ENCODE data around the gene TMEM243. TPM values are rescaled to one million over a fixed set of nuclear protein-coding genes. Genes with fewer than 3 reads are reported as not detected.
A peak's percentile ranks its signal among the peaks of the same experiment; 100 is the strongest.

TMEM243 gene
- total RNA-seq, 1 experiment from 2014 or later, result 158 TPM

GRCh38 chr7:87173471-87173870, 46.1 kb downstream of the TMEM243 start:
- Histone ChIP-seq H3K9ac (ENCODE audit: low read length) (no peak overlapping the region), H3K4me1 (ENCODE audit: low read length) (no peaks in the 10 kb centered on the region), H3K4me2 (ENCODE audit: low read depth, low read length, poor library complexity, severe bottlenecking) (no peak overlapping the region), H3K4me3 (ENCODE audit: low read length) (no peak overlapping the region), H4K20me1 (ENCODE audit: insufficient read depth, low read depth, low read length) (no peaks in the 10 kb centered on the region), H2AFZ (ENCODE audit: low read length) (no peak overlapping the region), H3K9me3 (ENCODE audit: low read length) (no peaks in the 10 kb centered on the region), H3K27me3 (ENCODE audit: low read length) (no peaks in the 10 kb centered on the region), H3K9me2 (replicated peaks; ENCODE audit: insufficient read depth, low read length) (no peaks in the 10 kb centered on the region; the same call in 1 of the 2 replicates), H3K36me3 (ENCODE audit: insufficient read depth, low read length) (peaks cover 93% of the 10 kb centered on the region), H3K79me2 (ENCODE audit: low read length) (peaks cover 88% of the 10 kb centered on the region), H3K27ac (ENCODE audit: low read length) (no peak overlapping the region)
- no peak for DNase-seq

DNA sequence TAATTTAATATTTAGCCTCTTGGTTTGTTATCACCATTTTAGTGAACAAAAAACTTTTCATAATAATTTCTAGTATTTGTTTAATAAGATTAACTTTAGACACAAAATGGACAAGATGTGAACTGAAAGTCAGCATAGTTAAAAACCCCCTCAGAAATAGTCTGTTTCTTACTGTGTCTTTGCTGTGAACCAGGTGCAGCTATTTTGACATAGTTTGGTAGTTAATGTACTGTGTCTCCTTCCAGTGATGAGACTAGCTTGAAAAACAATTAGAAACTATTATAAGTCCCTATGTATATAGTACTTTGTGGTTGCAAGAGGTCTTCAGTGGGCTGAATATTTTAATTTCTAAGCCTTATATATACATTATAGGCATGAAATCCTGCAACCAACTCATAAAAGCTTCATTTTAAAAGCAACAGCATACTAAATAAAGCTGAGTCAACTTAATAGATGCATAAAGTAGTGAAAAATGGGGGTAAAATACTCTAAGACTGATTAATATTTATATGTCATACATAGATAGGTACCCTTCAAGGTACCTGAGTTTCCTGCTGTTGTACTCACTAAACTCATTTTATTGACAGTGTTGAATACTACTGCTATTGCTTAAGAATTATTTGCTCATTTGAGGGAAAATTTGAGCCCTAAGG, 48.1 kb downstream of the TMEM243 start:
- Histone ChIP-seq H3K36me3 (ENCODE audit: insufficient read depth, low read length) (peaks cover 96% of the 10 kb centered on the region), H3K9ac (ENCODE audit: low read length) (no peak overlapping the region), H3K27me3 (ENCODE audit: low read length) (no peaks in the 10 kb centered on the region), H3K4me1 (ENCODE audit: low read length) (no peaks in the 10 kb centered on the region), H4K20me1 (ENCODE audit: insufficient read depth, low read depth, low read length) (no peaks in the 10 kb centered on the region), H3K4me3 (ENCODE audit: low read length) (no peak overlapping the region), H3K9me3 (ENCODE audit: low read length) (no peaks in the 10 kb centered on the region), H2AFZ (ENCODE audit: low read length) (no peak overlapping the region), H3K27ac (ENCODE audit: low read length) (no peak overlapping the region), H3K9me2 (replicated peaks; ENCODE audit: insufficient read depth, low read length) (no peaks in the 10 kb centered on the region; the same call in 1 of the 2 replicates), H3K4me2 (ENCODE audit: low read depth, low read length, poor library complexity, severe bottlenecking) (no peak overlapping the region), H3K79me2 (ENCODE audit: low read length) (peaks cover 89% of the 10 kb centered on the region)
- no peak for DNase-seq

GRCh38 chr7:87170828-87171227, 48.7 kb downstream of the TMEM243 start:
- Histone ChIP-seq H3K4me1 (ENCODE audit: low read length) (no peaks in the 10 kb centered on the region), H3K27ac (ENCODE audit: low read length) (no peak overlapping the region), H2AFZ (ENCODE audit: low read length) (no peak overlapping the region), H3K36me3 (ENCODE audit: insufficient read depth, low read length) (peaks cover 96% of the 10 kb centered on the region), H3K4me2 (ENCODE audit: low read depth, low read length, poor library complexity, severe bottlenecking) (no peak overlapping the region), H3K9ac (ENCODE audit: low read length) (no peak overlapping the region), H3K9me3 (ENCODE audit: low read length) (no peaks in the 10 kb centered on the region), H3K79me2 (ENCODE audit: low read length) (peaks cover 89% of the 10 kb centered on the region), H3K4me3 (ENCODE audit: low read length) (no peak overlapping the region), H3K27me3 (ENCODE audit: low read length) (no peaks in the 10 kb centered on the region), H4K20me1 (ENCODE audit: insufficient read depth, low read depth, low read length) (no peaks in the 10 kb centered on the region), H3K9me2 (replicated peaks; ENCODE audit: insufficient read depth, low read length) (no peaks in the 10 kb centered on the region; the same call in 1 of the 2 replicates)
- no peak for DNase-seq

DNA sequence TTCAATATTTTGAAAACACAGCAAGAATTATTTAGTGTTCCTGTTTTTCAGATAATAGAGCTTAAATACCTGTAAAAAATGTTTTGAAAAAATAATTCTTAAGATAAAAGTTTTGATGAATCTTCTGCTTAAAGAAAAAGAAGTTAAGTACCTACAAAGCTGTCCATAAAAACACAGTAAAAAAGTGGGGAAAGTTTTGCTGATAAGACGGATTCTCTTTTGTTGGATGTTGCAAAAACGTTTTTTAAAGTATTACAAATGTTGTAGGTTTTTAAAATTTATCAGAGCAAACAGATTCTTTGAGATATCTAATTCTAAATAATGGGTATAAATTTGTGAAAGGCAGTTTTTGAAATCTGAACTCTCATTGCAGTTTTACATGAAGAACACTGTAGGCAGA, 55.1 kb downstream of the TMEM243 start:
- H3K79me2 ChIP-seq (ENCODE audit: low read length), result peaks cover 98% of the 10 kb centered on the region
- peaks cover 72% of the 10 kb centered on the region for H3K36me3 ChIP-seq (ENCODE audit: insufficient read depth, low read length)
- H4K20me1 ChIP-seq (ENCODE audit: insufficient read depth, low read depth, low read length), result no peaks in the 10 kb centered on the region

GRCh38 chr7:87159538-87159937, 60.0 kb downstream of the TMEM243 start:
- Histone ChIP-seq H4K20me1 (ENCODE audit: insufficient read depth, low read depth, low read length) (peaks cover 24% of the 10 kb centered on the region; the same call in 1 of the 2 replicates), H3K79me2 (ENCODE audit: low read length) (peaks cover 98% of the 10 kb centered on the region), H2AFZ (ENCODE audit: low read length) (no peak overlapping the region), H3K9ac (ENCODE audit: low read length) (no peak overlapping the region), H3K4me3 (ENCODE audit: low read length) (no peak overlapping the region), H3K4me1 (ENCODE audit: low read length) (peaks cover 51% of the 10 kb centered on the region), H3K27ac (ENCODE audit: low read length) (peak overlapping the region; percentile 13; the same call in 1 of the 2 replicates), H3K4me2 (ENCODE audit: low read depth, low read length, poor library complexity, severe bottlenecking) (peak overlapping the region; percentile 87), H3K27me3 (ENCODE audit: low read length) (no peaks in the 10 kb centered on the region), H3K9me2 (replicated peaks; ENCODE audit: insufficient read depth, low read length) (no peaks in the 10 kb centered on the region), H3K36me3 (ENCODE audit: insufficient read depth, low read length) (peaks cover 42% of the 10 kb centered on the region), H3K9me3 (ENCODE audit: low read length) (no peaks in the 10 kb centered on the region)
- DNase-seq, result no peak

More for the DNA sequence above, 55.1 kb downstream of the TMEM243 start:
- Histone ChIP-seq H3K27ac (ENCODE audit: low read length) (no peak overlapping the region), H2AFZ (ENCODE audit: low read length) (no peak overlapping the region), H3K27me3 (ENCODE audit: low read length) (no peaks in the 10 kb centered on the region), H3K9ac (ENCODE audit: low read length) (no peak overlapping the region), H3K4me1 (ENCODE audit: low read length) (peaks cover 2% of the 10 kb centered on the region), H3K9me3 (ENCODE audit: low read length) (no peaks in the 10 kb centered on the region), H3K4me2 (ENCODE audit: low read depth, low read length, poor library complexity, severe bottlenecking) (no peak overlapping the region), H3K4me3 (ENCODE audit: low read length) (no peak overlapping the region), H3K9me2 (replicated peaks; ENCODE audit: insufficient read depth, low read length) (no peaks in the 10 kb centered on the region)
- DNase-seq, result no peak

DNA sequence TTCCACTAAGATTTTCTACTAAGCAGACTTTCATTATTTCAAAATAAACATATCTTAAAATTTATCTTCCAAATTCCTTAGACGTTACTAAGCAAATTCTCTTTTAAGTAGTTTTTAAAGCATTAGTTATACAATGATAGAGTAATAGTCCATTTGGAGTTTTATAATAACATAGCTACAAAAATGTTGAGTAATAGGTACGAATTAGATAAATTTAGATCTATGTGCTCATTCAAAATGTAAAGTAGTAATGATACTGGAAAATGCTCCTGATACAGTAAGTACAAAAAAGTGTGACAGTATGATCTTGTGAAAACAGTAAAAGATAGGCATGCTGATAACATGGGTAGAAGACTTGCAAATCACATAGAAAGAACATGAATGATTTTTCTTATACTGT, 62.8 kb downstream of the TMEM243 start:
- Histone ChIP-seq H3K9ac (ENCODE audit: low read length) (no peak overlapping the region), H3K4me1 (ENCODE audit: low read length) (peaks cover 60% of the 10 kb centered on the region), H3K27ac (ENCODE audit: low read length) (peak overlapping the region; percentile 80), H2AFZ (ENCODE audit: low read length) (no peak overlapping the region), H3K4me3 (ENCODE audit: low read length) (peak overlapping the region; percentile 89), H3K9me3 (ENCODE audit: low read length) (no peaks in the 10 kb centered on the region), H3K4me2 (ENCODE audit: low read depth, low read length, poor library complexity, severe bottlenecking) (peak overlapping the region; percentile 87), H3K27me3 (ENCODE audit: low read length) (no peaks in the 10 kb centered on the region), H3K9me2 (replicated peaks; ENCODE audit: insufficient read depth, low read length) (no peaks in the 10 kb centered on the region), H3K36me3 (ENCODE audit: insufficient read depth, low read length) (peaks cover 20% of the 10 kb centered on the region; the same call in 1 of the 2 replicates), H4K20me1 (ENCODE audit: insufficient read depth, low read depth, low read length) (peaks cover 38% of the 10 kb centered on the region; the same call in 1 of the 2 replicates), H3K79me2 (ENCODE audit: low read length) (peaks cover 94% of the 10 kb centered on the region)
- DNase-seq, result no peak

DNA sequence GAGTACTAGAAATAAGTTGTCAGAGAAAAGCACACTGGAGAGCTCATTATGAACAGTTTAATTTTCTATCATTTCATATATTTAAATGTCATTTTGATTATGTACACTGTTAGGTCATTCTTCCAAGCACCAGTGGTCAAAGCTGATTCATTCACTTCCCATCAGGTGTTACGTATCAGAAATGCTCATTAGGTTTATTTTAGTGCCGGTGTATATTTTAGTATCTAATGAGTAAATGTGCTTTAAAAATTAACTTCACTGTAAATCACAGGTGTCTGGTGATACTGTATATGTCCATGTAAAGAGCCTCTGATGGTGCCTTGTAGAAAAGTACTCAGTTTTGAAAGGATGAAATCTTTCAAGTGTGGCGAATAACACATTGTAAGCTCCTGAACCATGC, 63.7 kb downstream of the TMEM243 start:
- Histone ChIP-seq H3K27ac (ENCODE audit: low read length) (peak overlapping the region; percentile 80), H3K27me3 (ENCODE audit: low read length) (no peaks in the 10 kb centered on the region), H2AFZ (ENCODE audit: low read length) (no peak overlapping the region), H3K9me3 (ENCODE audit: low read length) (no peaks in the 10 kb centered on the region), H3K9me2 (replicated peaks; ENCODE audit: insufficient read depth, low read length) (no peaks in the 10 kb centered on the region), H3K4me3 (ENCODE audit: low read length) (peak overlapping the region; percentile 89), H3K36me3 (ENCODE audit: insufficient read depth, low read length) (peaks cover 20% of the 10 kb centered on the region; the same call in 1 of the 2 replicates), H3K4me2 (ENCODE audit: low read depth, low read length, poor library complexity, severe bottlenecking) (peak overlapping the region; percentile 87), H3K79me2 (ENCODE audit: low read length) (peaks cover 85% of the 10 kb centered on the region), H3K4me1 (ENCODE audit: low read length) (peaks cover 68% of the 10 kb centered on the region), H4K20me1 (ENCODE audit: insufficient read depth, low read depth, low read length) (peaks cover 38% of the 10 kb centered on the region; the same call in 1 of the 2 replicates), H3K9ac (ENCODE audit: low read length) (peak overlapping the region; percentile 15; the same call in 1 of the 2 replicates)
- peak; percentile 60 for DNase-seq

DNA sequence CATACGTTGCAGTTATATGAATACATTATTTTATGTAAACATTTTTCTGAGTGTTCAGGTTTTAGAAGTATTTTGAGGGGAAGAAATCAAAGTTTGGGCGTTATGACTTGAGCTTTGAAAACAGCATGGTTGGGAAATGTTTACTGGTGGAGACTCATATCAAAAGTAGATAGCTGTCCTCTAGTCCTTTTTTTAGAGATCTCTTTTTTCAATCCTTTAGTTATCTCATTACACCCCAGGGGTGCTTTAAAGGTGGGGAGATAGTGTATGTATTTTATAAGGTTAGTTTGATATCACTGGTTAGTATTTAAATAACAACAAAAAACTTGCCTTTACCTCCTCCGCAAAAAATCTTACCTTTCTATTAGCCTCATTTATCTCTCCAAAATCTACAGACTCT, 65.0 kb downstream of the TMEM243 start:
- Histone ChIP-seq H3K4me2 (ENCODE audit: low read depth, low read length, poor library complexity, severe bottlenecking) (peak overlapping the region; percentile 87), H2AFZ (ENCODE audit: low read length) (no peak overlapping the region), H3K4me1 (ENCODE audit: low read length) (peaks cover 67% of the 10 kb centered on the region), H4K20me1 (ENCODE audit: insufficient read depth, low read depth, low read length) (peaks cover 38% of the 10 kb centered on the region; the same call in 1 of the 2 replicates), H3K9me2 (replicated peaks; ENCODE audit: insufficient read depth, low read length) (no peaks in the 10 kb centered on the region), H3K9me3 (ENCODE audit: low read length) (no peaks in the 10 kb centered on the region), H3K9ac (ENCODE audit: low read length) (peak overlapping the region; percentile 81), H3K27ac (ENCODE audit: low read length) (peak overlapping the region; percentile 80), H3K36me3 (ENCODE audit: insufficient read depth, low read length) (peaks cover 20% of the 10 kb centered on the region; the same call in 1 of the 2 replicates), H3K4me3 (ENCODE audit: low read length) (peak overlapping the region; percentile 89), H3K27me3 (ENCODE audit: low read length) (no peaks in the 10 kb centered on the region), H3K79me2 (ENCODE audit: low read length) (peaks cover 73% of the 10 kb centered on the region)
- DNase-seq, result no peak
